Adrenal gland (tissue), 5 donors: Measurements from ENCODE around the gene DEPDC1B.
"Not testable (repeated sequence)": the region's sequence is repeated elsewhere in the genome, so short reads cannot be mapped to it uniquely, and the experiment has no call there.

ENCODE experiments used
- POLR2A ChIP-seq, 2 donors: fragments of 450-650 bp; IDR thresholded peaks; one replicate each; pipeline ENCODE4 v1.6.1; 2017; ENCODE audit warnings: antibody characterized with exemption in 2 of 2, mild to moderate bottlenecking in 2 of 2, moderate library complexity in 1 of 2
- TF ChIP-seq, protein P1 (sequence below), 6 experiments: fragments of 450-650 bp in 4 of 6; fragments of 200-600 bp in 2 of 6; sonication (generic) in 1 of 6; IDR thresholded peaks; 1 replicate in 5 of 6; 2 replicates in 1 of 6; pipeline versions ENCODE4 v1.5.1 to v1.8.0; 2016 to 2021; ENCODE audit warnings: antibody characterized with exemption in 6 of 6, mild to moderate bottlenecking in 2 of 6, moderate library complexity in 1 of 6
- donor health status: DM: no; HTN: no; CAD: no.

DNA sequence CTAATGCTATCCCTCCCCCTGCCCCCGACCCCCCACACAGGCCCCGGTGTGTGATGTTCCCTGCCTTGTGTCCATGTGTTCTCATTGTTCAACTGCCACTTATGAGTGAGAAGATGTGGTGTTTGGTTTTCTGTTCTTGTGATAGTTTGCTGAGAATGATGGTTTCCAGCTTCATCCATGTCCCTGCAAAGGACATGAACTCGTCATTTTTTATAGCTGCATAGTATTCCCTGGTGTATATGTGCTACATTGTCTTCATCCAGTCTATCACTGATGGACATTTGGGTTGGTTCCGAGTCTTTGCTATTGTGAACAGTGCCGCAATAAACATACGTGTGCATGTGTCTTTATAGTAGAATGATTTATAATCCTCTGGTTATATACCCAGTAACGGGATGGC is 75.1 kb downstream of the DEPDC1B start:
- TF ChIP-seq, protein P1, sequence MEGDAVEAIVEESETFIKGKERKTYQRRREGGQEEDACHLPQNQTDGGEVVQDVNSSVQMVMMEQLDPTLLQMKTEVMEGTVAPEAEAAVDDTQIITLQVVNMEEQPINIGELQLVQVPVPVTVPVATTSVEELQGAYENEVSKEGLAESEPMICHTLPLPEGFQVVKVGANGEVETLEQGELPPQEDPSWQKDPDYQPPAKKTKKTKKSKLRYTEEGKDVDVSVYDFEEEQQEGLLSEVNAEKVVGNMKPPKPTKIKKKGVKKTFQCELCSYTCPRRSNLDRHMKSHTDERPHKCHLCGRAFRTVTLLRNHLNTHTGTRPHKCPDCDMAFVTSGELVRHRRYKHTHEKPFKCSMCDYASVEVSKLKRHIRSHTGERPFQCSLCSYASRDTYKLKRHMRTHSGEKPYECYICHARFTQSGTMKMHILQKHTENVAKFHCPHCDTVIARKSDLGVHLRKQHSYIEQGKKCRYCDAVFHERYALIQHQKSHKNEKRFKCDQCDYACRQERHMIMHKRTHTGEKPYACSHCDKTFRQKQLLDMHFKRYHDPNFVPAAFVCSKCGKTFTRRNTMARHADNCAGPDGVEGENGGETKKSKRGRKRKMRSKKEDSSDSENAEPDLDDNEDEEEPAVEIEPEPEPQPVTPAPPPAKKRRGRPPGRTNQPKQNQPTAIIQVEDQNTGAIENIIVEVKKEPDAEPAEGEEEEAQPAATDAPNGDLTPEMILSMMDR (IDR thresholded peaks at IDR 0.05) = not testable (repeated sequence)
- TF ChIP-seq POLR2A (IDR thresholded peaks at IDR 0.05) = not testable (repeated sequence)
